ENCODE measurements around the gene GNAQ. TPM values are rescaled to one million over a fixed set of nuclear protein-coding genes. Genes with fewer than 3 reads are reported as not detected.

Gene GNAQ
- polyA plus RNA-seq, 3 donors: 8.3 to 51.0 (median 9.6) TPM

DNA sequence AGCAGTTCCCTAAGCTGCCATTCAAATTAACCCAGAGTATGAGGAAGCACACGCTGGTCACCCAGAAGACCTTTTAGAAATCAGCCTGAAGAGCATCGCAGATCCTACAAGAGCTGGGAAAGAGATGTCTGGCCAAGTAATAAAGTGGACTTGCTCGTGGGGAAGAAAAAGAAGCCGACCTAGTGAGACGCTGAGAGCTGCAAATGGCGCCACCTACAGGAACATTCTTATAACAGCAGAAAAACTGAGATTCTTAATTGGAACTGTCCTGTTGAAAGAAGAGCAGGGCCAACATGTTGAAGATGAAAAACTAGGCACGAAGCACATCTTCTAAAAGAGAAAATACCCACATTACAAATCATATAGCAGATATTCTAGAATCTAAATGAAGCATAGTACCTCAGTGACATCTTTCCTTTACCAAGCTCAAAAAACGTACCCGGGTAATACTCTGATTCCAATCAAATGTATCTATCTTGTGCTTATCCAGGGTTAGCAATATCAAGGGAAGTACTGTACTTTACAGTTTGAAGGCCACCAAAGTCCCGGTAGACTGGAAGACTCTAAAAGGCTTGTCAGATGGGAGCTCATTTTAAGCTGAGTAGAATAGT lies 3.9 kb upstream of the GNAQ start:
- no peak overlapping the region for H3K27ac ChIP-seq (ENCODE audit: low read depth in 1 of 2, low read length in 2 of 2)
- Mint-ChIP-seq H3K36me3 (no peaks in the 10 kb centered on the region), H3K27ac (peak overlapping the region in 2 of 7 donors; percentile 46 to 55), H3K27me3 (ENCODE audit: low read depth in 3 of 3) (no peaks in the 10 kb centered on the region), H3K9me3 (peaks cover 0 to 6% (median 0%) of the 10 kb centered on the region in 7 donors), H3K4me3 (peak overlapping the region in 1 of 2 donors; percentile 76), H3K4me1 (peaks cover 43% of the 10 kb centered on the region)
- peak overlapping the region; percentile 38 for H2AFZ ChIP-seq (ENCODE audit: insufficient read depth, low read depth, low read length, poor library complexity, severe bottlenecking)
- peaks cover 30% of the 10 kb centered on the region for H3K79me2 ChIP-seq (ENCODE audit: insufficient read depth, low read length)
- H3K4me1 ChIP-seq (ENCODE audit: control insufficient read depth in 1 of 2, insufficient read depth in 2 of 2, low read length in 2 of 2): peaks cover 29 to 38% of the 10 kb centered on the region in 2 donors
- H4K20me1 ChIP-seq (ENCODE audit: insufficient read depth, low read length): peaks cover 2% of the 10 kb centered on the region
- TF ChIP-seq, protein P1, sequence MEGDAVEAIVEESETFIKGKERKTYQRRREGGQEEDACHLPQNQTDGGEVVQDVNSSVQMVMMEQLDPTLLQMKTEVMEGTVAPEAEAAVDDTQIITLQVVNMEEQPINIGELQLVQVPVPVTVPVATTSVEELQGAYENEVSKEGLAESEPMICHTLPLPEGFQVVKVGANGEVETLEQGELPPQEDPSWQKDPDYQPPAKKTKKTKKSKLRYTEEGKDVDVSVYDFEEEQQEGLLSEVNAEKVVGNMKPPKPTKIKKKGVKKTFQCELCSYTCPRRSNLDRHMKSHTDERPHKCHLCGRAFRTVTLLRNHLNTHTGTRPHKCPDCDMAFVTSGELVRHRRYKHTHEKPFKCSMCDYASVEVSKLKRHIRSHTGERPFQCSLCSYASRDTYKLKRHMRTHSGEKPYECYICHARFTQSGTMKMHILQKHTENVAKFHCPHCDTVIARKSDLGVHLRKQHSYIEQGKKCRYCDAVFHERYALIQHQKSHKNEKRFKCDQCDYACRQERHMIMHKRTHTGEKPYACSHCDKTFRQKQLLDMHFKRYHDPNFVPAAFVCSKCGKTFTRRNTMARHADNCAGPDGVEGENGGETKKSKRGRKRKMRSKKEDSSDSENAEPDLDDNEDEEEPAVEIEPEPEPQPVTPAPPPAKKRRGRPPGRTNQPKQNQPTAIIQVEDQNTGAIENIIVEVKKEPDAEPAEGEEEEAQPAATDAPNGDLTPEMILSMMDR (IDR thresholded peaks at IDR 0.05): peak; percentile 82
- H3K36me3 ChIP-seq (replicated peaks in 1 of 2; ENCODE audit: control insufficient read depth in 1 of 2, insufficient read depth in 2 of 2, low read length in 2 of 2): no peaks in the 10 kb centered on the region
- H3K4me3 ChIP-seq (replicated peaks in 1 of 3; ENCODE audit: low read depth in 2 of 3, low read length in 3 of 3): peak overlapping the region in 1 of 3 experiments; percentile 11
- intact Hi-C loops (cut with micrococcal nuclease): loop anchor here (5.0 to 10.0 kb wide), 3 partner anchors 58 to 91 kb away; no protein-coding TSS in a partner anchor
- H3K9ac ChIP-seq (ENCODE audit: insufficient read depth, low read length, poor library complexity, severe bottlenecking): no peak overlapping the region
- H3K27me3 ChIP-seq (ENCODE audit: control insufficient read depth in 2 of 2, insufficient read depth in 2 of 2, low read length in 2 of 2): no peaks in the 10 kb centered on the region
- WGBS (ENCODE audit: insufficient coverage): 6% methylated on average over 3 of the region's 10 CpGs
- H3K4me2 ChIP-seq (replicated peaks; ENCODE audit: extremely low read depth, low read length, poor library complexity, severe bottlenecking): peak overlapping the region; percentile 36
- no peaks in the 10 kb centered on the region for H3K9me3 ChIP-seq (replicated peaks in 1 of 2; ENCODE audit: control insufficient read depth in 1 of 2, insufficient read depth in 1 of 2, low read length in 2 of 2)
- DNase-seq: peak; percentile 66 to 80 (median 75)

DNA sequence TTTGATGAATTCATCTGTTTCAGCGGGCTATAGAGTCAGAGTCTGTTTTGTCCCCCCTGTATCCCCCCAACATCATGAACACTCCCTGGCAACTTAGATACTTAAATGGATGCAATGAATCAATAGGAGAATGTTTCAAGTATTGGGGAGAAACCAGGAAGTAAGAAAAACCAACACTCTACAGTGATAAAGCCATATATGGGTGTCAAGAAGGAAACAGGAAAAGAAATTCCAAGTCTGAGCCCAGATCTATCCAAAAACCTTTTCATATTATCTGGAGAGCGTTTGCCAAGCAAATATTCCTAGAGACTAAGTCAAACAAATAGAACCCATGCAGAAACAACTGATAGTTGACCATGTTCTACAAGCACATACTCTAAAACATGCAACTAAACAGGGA lies 2.3 kb upstream of the GNAQ start:
- 25% methylated on average over 1 of the region's 2 CpGs for WGBS (ENCODE audit: insufficient coverage)
- TF ChIP-seq, protein P1 (IDR thresholded peaks at IDR 0.05): no peak
- Histone ChIP-seq H3K9ac (ENCODE audit: insufficient read depth, low read length, poor library complexity, severe bottlenecking) (no peak overlapping the region), H3K79me2 (ENCODE audit: insufficient read depth, low read length) (peaks cover 46% of the 10 kb centered on the region), H4K20me1 (ENCODE audit: insufficient read depth, low read length) (peaks cover 18% of the 10 kb centered on the region), H3K9me3 (replicated peaks in 1 of 2; ENCODE audit: control insufficient read depth in 1 of 2, insufficient read depth in 1 of 2, low read length in 2 of 2) (no peaks in the 10 kb centered on the region), H3K27me3 (ENCODE audit: control insufficient read depth in 2 of 2, insufficient read depth in 2 of 2, low read length in 2 of 2) (no peaks in the 10 kb centered on the region), H3K36me3 (replicated peaks in 1 of 2; ENCODE audit: control insufficient read depth in 1 of 2, insufficient read depth in 2 of 2, low read length in 2 of 2) (no peaks in the 10 kb centered on the region), H2AFZ (ENCODE audit: insufficient read depth, low read depth, low read length, poor library complexity, severe bottlenecking) (no peak overlapping the region), H3K4me3 (replicated peaks in 1 of 3; ENCODE audit: low read depth in 2 of 3, low read length in 3 of 3) (no peak overlapping the region), H3K27ac (ENCODE audit: low read depth in 1 of 2, low read length in 2 of 2) (no peak overlapping the region), H3K4me1 (ENCODE audit: control insufficient read depth in 1 of 2, insufficient read depth in 2 of 2, low read length in 2 of 2) (peaks cover 38 to 49% of the 10 kb centered on the region in 2 donors), H3K4me2 (replicated peaks; ENCODE audit: extremely low read depth, low read length, poor library complexity, severe bottlenecking) (no peak overlapping the region)
- intact Hi-C loops (cut with micrococcal nuclease): loop anchor here (5.0 to 10.0 kb wide), 4 partner anchors 57 to 97 kb away; no protein-coding TSS in a partner anchor
- Mint-ChIP-seq H3K9me3 (peaks cover 0 to 6% (median 0%) of the 10 kb centered on the region in 7 donors), H3K27me3 (ENCODE audit: low read depth in 3 of 3) (no peaks in the 10 kb centered on the region), H3K36me3 (no peaks in the 10 kb centered on the region), H3K4me1 (peaks cover 55% of the 10 kb centered on the region), H3K27ac (no peak overlapping the region), H3K4me3 (no peak overlapping the region)
- DNase-seq: no peak

Data from CD14-positive monocyte (primary cell).